HG03439 (cell line): ENCODE data around the gene ENPP5.

Experiments
- ATAC-seq: cut with Tn5 transposase; IDR thresholded peaks from one replicate; pipeline ENCODE4 v1.9.1; 2021; ENCODE audit warnings: mild to moderate bottlenecking, moderate library complexity; ENCODE audit not compliant: unreplicated experiment

The ENPP5 gene, protein sequence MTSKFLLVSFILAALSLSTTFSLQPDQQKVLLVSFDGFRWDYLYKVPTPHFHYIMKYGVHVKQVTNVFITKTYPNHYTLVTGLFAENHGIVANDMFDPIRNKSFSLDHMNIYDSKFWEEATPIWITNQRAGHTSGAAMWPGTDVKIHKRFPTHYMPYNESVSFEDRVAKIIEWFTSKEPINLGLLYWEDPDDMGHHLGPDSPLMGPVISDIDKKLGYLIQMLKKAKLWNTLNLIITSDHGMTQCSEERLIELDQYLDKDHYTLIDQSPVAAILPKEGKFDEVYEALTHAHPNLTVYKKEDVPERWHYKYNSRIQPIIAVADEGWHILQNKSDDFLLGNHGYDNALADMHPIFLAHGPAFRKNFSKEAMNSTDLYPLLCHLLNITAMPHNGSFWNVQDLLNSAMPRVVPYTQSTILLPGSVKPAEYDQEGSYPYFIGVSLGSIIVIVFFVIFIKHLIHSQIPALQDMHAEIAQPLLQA

GRCh38 chr6:46170357-46171289, at the start of gene ENPP5:
Gene ENPP5, minus strand, starts transcription at chr6:46170980. Its CDS starts 2,718 bp downstream, at chr6:46168262.
- peak; percentile 81 for ATAC-seq

DNA sequence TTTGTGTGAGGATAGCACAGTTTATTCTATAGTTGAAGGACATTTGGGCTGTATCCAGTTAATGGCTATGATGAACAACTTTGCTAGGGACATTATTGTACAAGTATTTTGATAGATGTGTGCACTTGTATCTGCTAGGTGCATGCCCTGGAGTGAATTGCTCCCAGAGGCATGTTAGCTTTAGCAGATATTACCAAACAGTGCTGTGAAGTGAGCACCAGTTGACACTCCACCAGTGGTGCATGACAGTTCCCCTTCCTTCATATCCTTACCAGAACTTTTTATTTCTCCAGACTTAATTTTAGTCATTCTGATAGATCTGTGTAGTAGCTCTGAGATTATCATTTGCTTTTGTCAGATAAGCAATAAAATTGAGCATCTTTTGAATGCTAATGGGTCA, 48.9 kb upstream of the ENPP5 start:
- no peak for ATAC-seq

DNA sequence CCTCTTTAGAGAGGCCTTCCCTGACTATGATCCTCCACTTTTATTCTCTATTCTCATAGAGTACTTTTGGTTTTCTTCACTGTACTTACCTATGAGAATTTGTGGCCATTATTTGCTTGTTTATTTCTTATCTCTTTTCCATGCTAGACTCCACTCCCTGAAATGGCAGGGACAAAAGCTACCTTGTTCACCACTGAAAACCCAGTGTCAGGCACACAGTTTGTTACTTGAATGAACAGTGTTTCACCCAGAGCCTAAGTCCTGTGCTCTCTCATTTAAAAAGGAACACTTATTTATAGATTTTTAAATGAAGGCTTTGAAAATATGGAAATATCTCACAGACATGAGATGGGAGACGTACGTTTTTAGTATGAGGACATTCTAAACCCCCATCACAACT, 47.7 kb upstream of the ENPP5 start:
- ATAC-seq: no peak

DNA sequence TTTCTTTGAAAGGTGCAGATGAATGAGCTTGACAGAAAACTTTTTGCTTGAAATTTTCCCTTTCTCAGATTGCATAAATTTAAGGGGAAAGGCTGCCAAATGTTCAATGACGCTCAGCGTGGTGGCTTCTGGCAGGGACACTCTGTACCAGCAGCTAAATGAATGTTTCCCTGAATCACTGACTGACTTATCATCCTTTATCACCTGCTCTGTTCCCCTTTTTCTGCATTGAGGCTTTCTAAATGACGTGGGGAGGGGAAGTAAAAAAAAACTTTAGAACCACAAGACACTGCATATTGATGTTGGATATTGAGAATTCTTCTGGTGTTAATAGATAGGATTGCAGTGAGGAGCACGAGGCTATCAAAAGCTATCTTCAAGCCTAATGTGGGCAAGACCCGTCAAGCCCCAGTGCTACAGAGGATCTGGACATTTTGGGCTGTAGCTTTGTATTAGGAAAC, 46.9 kb upstream of the ENPP5 start:
- ATAC-seq: no peak

- no peak for ATAC-seq
Observed at GRCh38 chr6:46216879-46217278, 46.1 kb upstream of the ENPP5 start.

DNA sequence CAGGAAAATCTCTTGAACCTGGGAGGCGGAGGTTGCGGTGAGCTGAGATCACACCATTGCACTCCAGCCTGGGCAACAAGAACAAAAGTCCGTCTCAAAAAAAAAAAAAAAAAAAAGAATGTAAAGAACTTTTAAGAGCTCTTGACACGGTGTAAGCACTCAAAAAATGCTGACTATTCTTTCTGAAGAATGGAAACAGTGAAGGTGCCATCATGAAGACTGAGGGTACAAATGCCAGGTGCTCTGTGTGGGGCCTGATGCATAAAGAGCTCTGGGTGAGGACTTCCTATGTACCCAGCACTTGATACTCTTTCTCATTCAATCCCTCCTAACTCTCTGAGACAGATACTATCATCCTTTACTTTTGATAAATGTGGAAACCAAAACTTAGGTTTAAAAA, 45.0 kb upstream of the ENPP5 start:
- no peak for ATAC-seq

GRCh38 chr6:46215213-46215612, 44.4 kb upstream of the ENPP5 start:
- ATAC-seq: no peak

DNA sequence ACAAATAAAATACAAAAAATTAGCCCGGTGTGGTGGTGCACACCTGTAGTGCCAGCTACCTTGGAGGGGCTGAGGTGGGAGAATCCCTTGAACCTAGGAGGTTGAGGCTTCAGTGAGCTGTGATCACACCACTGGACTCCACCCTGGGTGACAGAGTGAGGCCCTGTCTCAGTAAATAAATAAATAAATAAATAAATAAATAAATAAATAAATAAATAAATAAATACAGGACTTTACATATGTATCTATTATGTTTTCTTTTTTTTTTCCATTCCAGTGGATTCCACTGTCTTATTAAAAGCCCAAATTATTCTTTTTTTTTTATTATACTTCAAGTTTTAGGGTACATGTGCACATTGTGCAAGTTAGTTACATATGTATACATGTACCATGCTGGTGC, 41.1 kb upstream of the ENPP5 start:
- no peak for ATAC-seq

GRCh38 chr6:46210294-46210693, 39.5 kb upstream of the ENPP5 start:
- no peak for ATAC-seq

- no peak for ATAC-seq
Observed at GRCh38 chr6:46208303-46208702, 37.5 kb upstream of the ENPP5 start.

DNA sequence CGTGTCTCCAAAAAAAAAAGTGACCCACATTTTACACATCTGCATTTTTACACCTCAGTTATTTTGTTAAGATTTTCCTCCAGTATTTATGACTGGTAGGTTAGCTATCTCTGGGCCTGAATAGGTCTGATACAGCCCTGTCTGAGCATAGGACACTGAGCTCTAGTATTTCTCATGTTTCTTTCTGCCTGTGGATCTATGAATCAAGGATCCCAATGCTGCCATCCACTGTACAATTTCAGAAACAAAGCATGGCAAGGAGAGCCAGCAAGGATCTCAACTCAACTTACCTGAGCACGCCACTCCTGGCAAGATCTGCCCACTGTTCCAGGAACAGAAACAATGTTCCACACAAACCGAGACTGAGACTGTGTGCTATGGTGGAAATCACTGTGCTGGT, 36.4 kb upstream of the ENPP5 start:
- ATAC-seq: no peak

DNA sequence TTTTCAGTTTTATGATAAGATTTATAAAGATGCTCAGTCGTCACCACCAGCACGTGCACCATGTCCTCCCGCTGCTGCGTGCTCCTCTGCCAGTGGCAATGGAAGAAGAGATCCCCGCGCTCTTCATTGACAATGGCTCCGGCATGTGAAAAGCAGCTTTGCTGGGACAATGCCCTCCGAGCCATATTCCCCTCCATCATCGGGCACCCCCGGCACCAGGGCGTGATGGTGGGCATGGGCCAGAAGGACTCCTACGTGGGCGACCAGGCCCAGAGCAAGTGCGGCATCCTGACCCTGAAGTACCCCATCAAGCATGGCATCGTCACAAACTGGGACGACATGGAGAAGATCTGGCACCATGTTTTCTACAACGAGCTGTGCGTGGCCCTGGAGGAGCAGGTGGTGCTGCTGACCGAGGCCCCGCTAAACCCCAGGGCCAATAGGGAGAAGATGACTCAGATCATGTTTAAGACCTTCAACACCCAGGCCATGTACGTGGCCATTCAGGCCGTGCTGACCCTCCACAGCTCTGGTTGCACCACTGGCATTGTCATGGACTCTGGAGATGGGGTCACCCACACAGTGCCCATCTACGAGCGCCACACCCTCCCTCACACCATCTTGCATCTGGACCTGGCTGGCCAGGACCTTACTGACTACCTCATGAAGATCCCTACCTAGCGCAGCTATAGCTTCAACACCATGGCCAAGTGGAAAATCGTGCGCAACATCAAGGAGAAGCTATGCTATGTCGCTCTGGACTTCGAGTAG, 34.3 kb upstream of the ENPP5 start:
- no peak for ATAC-seq

DNA sequence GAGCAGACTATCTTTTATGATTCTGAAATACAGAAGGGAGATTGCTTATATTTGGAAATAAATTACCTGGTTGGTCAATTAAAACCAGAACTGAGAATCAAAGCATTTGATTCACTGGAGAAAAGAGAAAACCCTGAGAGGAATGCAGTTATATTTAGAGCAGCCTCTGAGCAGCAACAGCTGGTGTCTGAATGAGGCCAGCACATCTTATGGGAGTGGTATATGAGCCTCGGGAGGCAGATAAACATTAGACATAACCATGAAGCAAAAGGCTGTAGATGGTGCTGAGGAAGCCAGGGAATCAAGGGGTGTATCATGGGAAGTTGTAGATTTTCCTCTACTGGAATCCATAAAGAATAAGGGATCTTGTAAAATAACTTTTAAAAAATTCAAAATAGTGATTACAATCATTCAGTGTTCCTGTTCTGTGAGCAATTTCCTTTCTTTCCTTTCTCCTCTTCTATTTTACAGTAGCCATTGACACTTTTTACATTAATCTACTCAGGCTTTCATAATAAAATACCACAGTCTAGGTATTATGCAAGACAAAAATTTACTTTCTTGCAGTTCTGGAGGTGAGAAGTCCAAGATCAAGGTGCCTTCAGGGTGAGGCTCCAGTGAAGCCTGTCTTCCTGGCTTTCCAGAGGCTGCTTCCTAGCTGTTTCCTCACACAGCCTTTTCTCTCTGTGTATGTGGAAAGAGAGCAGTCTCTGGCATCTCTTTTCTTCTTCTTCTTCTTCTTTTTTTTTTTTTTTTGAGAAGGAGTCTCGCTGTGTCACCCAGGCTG, 32.8 kb upstream of the ENPP5 start:
- no peak for ATAC-seq

GRCh38 chr6:46201702-46202101, 30.9 kb upstream of the ENPP5 start:
- ATAC-seq: no peak

DNA sequence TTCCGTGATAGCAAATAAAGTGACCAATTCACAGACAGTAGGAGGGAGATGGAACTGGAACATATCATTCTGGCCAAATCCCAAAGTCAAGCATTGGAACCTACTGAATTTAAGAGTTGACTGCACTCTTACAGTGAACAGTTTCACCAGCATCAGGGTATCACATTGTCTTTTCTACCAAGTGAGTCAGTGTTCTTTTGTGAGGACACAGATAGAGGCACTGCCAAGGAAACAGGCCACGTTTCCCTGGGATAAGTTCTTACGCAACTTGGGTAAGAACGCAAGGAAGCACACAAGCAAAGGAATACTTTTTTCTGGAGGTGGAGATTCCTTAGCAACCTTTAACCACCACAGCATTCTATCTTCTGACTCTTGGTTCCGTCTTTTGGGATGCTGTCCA, 28.6 kb upstream of the ENPP5 start:
- ATAC-seq: no peak

GRCh38 chr6:46191961-46192360, 21.2 kb upstream of the ENPP5 start:
- no peak for ATAC-seq

- no peak for ATAC-seq
Observed at GRCh38 chr6:46190889-46191288, 20.1 kb upstream of the ENPP5 start.

DNA sequence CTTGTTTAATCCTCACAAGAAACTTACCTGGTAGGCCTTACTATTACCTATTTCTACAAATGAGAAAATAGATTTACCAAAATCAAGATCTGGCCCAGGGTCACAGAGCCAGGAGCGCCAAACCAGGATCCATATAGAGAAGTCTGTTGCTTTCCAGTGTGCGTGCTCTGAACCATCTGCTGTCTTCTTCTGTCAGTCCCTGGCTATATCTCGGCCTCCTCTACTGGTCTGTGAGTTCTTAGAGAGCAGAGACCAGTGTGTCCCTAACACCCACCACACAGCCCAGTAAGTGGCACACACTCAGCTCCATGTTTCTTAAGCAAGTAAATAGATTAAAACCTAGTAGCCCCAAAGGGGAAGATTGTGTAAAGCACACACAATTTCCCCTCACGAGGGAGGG, 18.9 kb upstream of the ENPP5 start:
- ATAC-seq: no peak

- no peak for ATAC-seq
Observed at GRCh38 chr6:46186583-46186982, 15.8 kb upstream of the ENPP5 start.

GRCh38 chr6:46184114-46184513, 13.3 kb upstream of the ENPP5 start:
- ATAC-seq: no peak
